ENCODE data around the gene OR1D2. TPM values are rescaled to one million over a fixed set of nuclear protein-coding genes. Genes with fewer than 3 reads are reported as not detected.

Gene OR1D2
- total and polyA plus RNA-seq, 2 of the 13 experiments (the other 11 are each of a cell fraction or from before 2014, with no cell fraction given), result not detected

DNA sequence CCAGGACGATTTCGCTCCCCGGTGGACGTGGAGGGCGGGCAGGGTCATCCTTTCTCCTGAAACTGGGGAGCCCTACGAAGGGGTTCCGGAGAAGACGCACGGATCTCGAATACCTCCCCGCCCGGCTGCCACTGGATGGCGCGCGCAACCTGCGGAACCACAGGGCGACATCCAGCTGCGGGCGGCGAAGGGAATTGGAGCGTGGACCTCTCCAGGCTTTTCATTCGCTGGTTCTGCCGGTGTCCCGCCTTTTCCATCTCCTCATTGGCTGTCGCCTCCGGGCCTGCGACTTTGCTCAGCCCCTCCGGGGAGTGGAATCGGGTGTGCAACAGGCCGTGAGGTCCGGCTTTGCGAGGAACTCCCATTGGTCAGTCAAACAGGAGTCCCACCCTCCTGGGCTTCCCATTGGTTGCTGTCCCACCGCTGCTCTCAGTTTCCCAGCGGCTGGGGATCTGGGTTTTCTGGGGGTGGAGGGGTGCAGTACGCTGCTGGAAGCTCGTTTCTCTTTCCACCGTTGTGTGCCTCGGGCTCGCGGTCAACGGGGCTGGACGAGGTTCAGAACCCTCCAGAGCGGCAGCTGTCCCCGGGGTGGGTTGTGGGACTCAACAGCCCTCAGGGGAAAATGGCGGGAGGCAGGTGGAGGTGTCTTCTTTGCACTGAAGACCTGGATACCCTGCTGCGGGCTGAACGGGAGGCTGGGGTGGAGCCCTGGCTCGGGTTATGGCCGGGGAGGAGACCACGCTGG is 55.3 kb downstream of the OR1D2 start (continued):
- TF ChIP-seq, protein P1, sequence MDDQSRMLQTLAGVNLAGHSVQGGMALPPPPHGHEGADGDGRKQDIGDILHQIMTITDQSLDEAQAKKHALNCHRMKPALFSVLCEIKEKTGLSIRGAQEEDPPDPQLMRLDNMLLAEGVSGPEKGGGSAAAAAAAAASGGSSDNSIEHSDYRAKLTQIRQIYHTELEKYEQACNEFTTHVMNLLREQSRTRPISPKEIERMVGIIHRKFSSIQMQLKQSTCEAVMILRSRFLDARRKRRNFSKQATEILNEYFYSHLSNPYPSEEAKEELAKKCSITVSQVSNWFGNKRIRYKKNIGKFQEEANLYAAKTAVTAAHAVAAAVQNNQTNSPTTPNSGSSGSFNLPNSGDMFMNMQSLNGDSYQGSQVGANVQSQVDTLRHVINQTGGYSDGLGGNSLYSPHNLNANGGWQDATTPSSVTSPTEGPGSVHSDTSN (CRISPR knock-in tag; IDR thresholded peaks at IDR 0.05; ENCODE audit: borderline replicate concordance), result no peak
- TF ChIP-seq DRAP1 (CRISPR knock-in tag; IDR thresholded peaks at IDR 0.05), result no peak
- TF ChIP-seq TRIM24 (CRISPR knock-in tag; IDR thresholded peaks at IDR 0.05), result no peak
- no peak for TF ChIP-seq ZNF282 (IDR thresholded peaks at IDR 0.05; ENCODE audit: partially characterized antibody)
- no peak for TF ChIP-seq LCORL (IDR thresholded peaks at IDR 0.05)
- peak; percentile 66 for TF ChIP-seq LCORL (CRISPR knock-in tag; IDR thresholded peaks at IDR 0.05)
- no peak; the same call in 1 of the 2 replicates for TF ChIP-seq NFKB2 (CRISPR knock-in tag; IDR thresholded peaks at IDR 0.05; ENCODE audit: borderline replicate concordance)
- TF ChIP-seq SAFB2 (CRISPR knock-in tag; IDR thresholded peaks at IDR 0.05; ENCODE audit: borderline replicate concordance, low read depth), result no peak
- TF ChIP-seq ZNF451 (CRISPR knock-in tag; IDR thresholded peaks at IDR 0.05), result no peak
- TF ChIP-seq, protein P2, sequence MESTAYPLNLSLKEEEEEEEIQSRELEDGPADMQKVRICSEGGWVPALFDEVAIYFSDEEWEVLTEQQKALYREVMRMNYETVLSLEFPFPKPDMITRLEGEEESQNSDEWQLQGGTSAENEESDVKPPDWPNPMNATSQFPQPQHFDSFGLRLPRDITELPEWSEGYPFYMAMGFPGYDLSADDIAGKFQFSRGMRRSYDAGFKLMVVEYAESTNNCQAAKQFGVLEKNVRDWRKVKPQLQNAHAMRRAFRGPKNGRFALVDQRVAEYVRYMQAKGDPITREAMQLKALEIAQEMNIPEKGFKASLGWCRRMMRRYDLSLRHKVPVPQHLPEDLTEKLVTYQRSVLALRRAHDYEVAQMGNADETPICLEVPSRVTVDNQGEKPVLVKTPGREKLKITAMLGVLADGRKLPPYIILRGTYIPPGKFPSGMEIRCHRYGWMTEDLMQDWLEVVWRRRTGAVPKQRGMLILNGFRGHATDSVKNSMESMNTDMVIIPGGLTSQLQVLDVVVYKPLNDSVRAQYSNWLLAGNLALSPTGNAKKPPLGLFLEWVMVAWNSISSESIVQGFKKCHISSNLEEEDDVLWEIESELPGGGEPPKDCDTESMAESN (CRISPR knock-in tag; conservative IDR thresholded peaks at IDR 0.05), result 0 out of 2 replicates have a peak, but pooled peaks have one; percentile 44
- TF ChIP-seq ZNF777 (CRISPR knock-in tag; IDR thresholded peaks at IDR 0.05), result 0 out of 2 replicates have a peak, but pooled peaks have one; percentile 16
- TF ChIP-seq ZNF225 (CRISPR knock-in tag; IDR thresholded peaks at IDR 0.05), result 0 out of 2 replicates have a peak, but pooled peaks have one; percentile 10
- peak; percentile 61; the same call in 1 of the 2 replicates for TF ChIP-seq ZNF788 (CRISPR knock-in tag; IDR thresholded peaks at IDR 0.05; ENCODE audit: borderline replicate concordance)
- TF ChIP-seq ZNF572 (CRISPR knock-in tag; IDR thresholded peaks at IDR 0.05), result peak; percentile 82
- TF ChIP-seq ZSCAN21 (CRISPR knock-in tag; IDR thresholded peaks at IDR 0.05; ENCODE audit: borderline replicate concordance), result peak; percentile 23; the same call in 1 of the 2 replicates
- TF ChIP-seq TCF12 (IDR thresholded peaks at IDR 0.05), result no peak
- no peak for TF ChIP-seq TCF12 (CRISPR knock-in tag; IDR thresholded peaks at IDR 0.05)
- TF ChIP-seq, protein P3, sequence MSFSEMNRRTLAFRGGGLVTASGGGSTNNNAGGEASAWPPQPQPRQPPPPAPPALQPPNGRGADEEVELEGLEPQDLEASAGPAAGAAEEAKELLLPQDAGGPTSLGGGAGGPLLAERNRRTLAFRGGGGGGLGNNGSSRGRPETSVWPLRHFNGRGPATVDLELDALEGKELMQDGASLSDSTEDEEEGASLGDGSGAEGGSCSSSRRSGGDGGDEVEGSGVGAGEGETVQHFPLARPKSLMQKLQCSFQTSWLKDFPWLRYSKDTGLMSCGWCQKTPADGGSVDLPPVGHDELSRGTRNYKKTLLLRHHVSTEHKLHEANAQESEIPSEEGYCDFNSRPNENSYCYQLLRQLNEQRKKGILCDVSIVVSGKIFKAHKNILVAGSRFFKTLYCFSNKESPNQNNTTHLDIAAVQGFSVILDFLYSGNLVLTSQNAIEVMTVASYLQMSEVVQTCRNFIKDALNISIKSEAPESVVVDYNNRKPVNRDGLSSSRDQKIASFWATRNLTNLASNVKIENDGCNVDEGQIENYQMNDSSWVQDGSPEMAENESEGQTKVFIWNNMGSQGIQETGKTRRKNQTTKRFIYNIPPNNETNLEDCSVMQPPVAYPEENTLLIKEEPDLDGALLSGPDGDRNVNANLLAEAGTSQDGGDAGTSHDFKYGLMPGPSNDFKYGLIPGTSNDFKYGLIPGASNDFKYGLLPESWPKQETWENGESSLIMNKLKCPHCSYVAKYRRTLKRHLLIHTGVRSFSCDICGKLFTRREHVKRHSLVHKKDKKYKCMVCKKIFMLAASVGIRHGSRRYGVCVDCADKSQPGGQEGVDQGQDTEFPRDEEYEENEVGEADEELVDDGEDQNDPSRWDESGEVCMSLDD (CRISPR knock-in tag; IDR thresholded peaks at IDR 0.05; ENCODE audit: borderline replicate concordance), result peak; percentile 83; the same call in 1 of the 2 replicates
- TF ChIP-seq TEAD3 (CRISPR knock-in tag; optimal IDR thresholded peaks at IDR 0.05; ENCODE audit: borderline replicate concordance), result peak; percentile 82
- TF ChIP-seq HMGXB4 (CRISPR knock-in tag; IDR thresholded peaks at IDR 0.05; ENCODE audit: borderline replicate concordance in 1 of 2, low read depth in 1 of 2), result peak; percentile 78 to 82
